ENCODE data around the gene SCFD2.

SCFD2 gene

GRCh38 chr4:53314252-53314651, 51.6 kb downstream of the SCFD2 start:
- no peak for DNase-seq (ENCODE audit: extremely low read depth, insufficient read length)
- TF ChIP-seq, protein P1, sequence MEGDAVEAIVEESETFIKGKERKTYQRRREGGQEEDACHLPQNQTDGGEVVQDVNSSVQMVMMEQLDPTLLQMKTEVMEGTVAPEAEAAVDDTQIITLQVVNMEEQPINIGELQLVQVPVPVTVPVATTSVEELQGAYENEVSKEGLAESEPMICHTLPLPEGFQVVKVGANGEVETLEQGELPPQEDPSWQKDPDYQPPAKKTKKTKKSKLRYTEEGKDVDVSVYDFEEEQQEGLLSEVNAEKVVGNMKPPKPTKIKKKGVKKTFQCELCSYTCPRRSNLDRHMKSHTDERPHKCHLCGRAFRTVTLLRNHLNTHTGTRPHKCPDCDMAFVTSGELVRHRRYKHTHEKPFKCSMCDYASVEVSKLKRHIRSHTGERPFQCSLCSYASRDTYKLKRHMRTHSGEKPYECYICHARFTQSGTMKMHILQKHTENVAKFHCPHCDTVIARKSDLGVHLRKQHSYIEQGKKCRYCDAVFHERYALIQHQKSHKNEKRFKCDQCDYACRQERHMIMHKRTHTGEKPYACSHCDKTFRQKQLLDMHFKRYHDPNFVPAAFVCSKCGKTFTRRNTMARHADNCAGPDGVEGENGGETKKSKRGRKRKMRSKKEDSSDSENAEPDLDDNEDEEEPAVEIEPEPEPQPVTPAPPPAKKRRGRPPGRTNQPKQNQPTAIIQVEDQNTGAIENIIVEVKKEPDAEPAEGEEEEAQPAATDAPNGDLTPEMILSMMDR (IDR thresholded peaks at IDR 0.05; ENCODE audit: insufficient read depth, low read length, poor library complexity, severe bottlenecking): no peak
- Histone ChIP-seq H3K4me3 (replicated peaks; ENCODE audit: low read depth, low read length) (no peak overlapping the region), H3K36me3 (ENCODE audit: control insufficient read depth, insufficient read depth, low read length) (no peaks in the 10 kb centered on the region), H3K27me3 (replicated peaks; ENCODE audit: control insufficient read depth, insufficient read depth, low read length) (no peaks in the 10 kb centered on the region)

- Histone ChIP-seq H3K36me3 (ENCODE audit: control insufficient read depth, insufficient read depth, low read length) (no peaks in the 10 kb centered on the region), H3K4me3 (replicated peaks; ENCODE audit: low read depth, low read length) (no peak overlapping the region), H3K27me3 (replicated peaks; ENCODE audit: control insufficient read depth, insufficient read depth, low read length) (no peaks in the 10 kb centered on the region)
- TF ChIP-seq, protein P1 (IDR thresholded peaks at IDR 0.05; ENCODE audit: insufficient read depth, low read length, poor library complexity, severe bottlenecking): no peak
- DNase-seq (ENCODE audit: extremely low read depth, insufficient read length): no peak
These were observed 52.4 kb downstream of the SCFD2 start for GRCh38 chr4:53313510-53313909.

GRCh38 chr4:53309321-53310040, 56.4 kb downstream of the SCFD2 start:
- TF ChIP-seq, protein P1 (IDR thresholded peaks at IDR 0.05; ENCODE audit: insufficient read depth, low read length, poor library complexity, severe bottlenecking): no peak
- no peak for DNase-seq (ENCODE audit: extremely low read depth, insufficient read length)
- no peaks in the 10 kb centered on the region for H3K27me3 ChIP-seq (replicated peaks; ENCODE audit: control insufficient read depth, insufficient read depth, low read length)
- H3K36me3 ChIP-seq (ENCODE audit: control insufficient read depth, insufficient read depth, low read length): peaks cover 2% of the 10 kb centered on the region; the same call in 1 of the 2 replicates
- no peak overlapping the region for H3K4me3 ChIP-seq (replicated peaks; ENCODE audit: low read depth, low read length)

GRCh38 chr4:53307819-53308780, 57.8 kb downstream of the SCFD2 start:
- Histone ChIP-seq H3K27me3 (replicated peaks; ENCODE audit: control insufficient read depth, insufficient read depth, low read length) (no peaks in the 10 kb centered on the region), H3K36me3 (ENCODE audit: control insufficient read depth, insufficient read depth, low read length) (peaks cover 2% of the 10 kb centered on the region; the same call in 1 of the 2 replicates), H3K4me3 (replicated peaks; ENCODE audit: low read depth, low read length) (no peak overlapping the region)
- TF ChIP-seq, protein P1 (IDR thresholded peaks at IDR 0.05; ENCODE audit: insufficient read depth, low read length, poor library complexity, severe bottlenecking): no peak
- no peak for DNase-seq (ENCODE audit: extremely low read depth, insufficient read length)

- TF ChIP-seq, protein P1 (IDR thresholded peaks at IDR 0.05; ENCODE audit: insufficient read depth, low read length, poor library complexity, severe bottlenecking): no peak
- no peak for DNase-seq (ENCODE audit: extremely low read depth, insufficient read length)
- no peaks in the 10 kb centered on the region for H3K27me3 ChIP-seq (replicated peaks; ENCODE audit: control insufficient read depth, insufficient read depth, low read length)
- H3K36me3 ChIP-seq (ENCODE audit: control insufficient read depth, insufficient read depth, low read length): peaks cover 2% of the 10 kb centered on the region; the same call in 1 of the 2 replicates
- H3K4me3 ChIP-seq (replicated peaks; ENCODE audit: low read depth, low read length): no peak overlapping the region
These were observed 58.7 kb downstream of the SCFD2 start for GRCh38 chr4:53307210-53307609.
